Measurements from ENCODE around the gene SLC43A1.

Gene SLC43A1

GRCh38 chr11:57477507-57478189, 37.9 kb downstream of the SLC43A1 start:
- no peak for DNase-seq

- no peak for DNase-seq
Observed at GRCh38 chr11:57476757-57477506, 38.6 kb downstream of the SLC43A1 start.

GRCh38 chr11:57476047-57476756, 39.3 kb downstream of the SLC43A1 start:
- DNase-seq: no peak

- no peak for DNase-seq
Observed at GRCh38 chr11:57475671-57476046, 39.8 kb downstream of the SLC43A1 start.

- no peak for DNase-seq
Observed at GRCh38 chr11:57475191-57475590, 40.3 kb downstream of the SLC43A1 start.

- no peak for DNase-seq
Observed at GRCh38 chr11:57474803-57475115, 40.7 kb downstream of the SLC43A1 start.

- no peak for DNase-seq
Observed at GRCh38 chr11:57474017-57474802, 41.3 kb downstream of the SLC43A1 start.

- DNase-seq: no peak
Observed at GRCh38 chr11:57473285-57473841, 42.1 kb downstream of the SLC43A1 start.

GRCh38 chr11:57471496-57471895, 44.0 kb downstream of the SLC43A1 start:
- no peak for DNase-seq

GRCh38 chr11:57469268-57469667, 46.2 kb downstream of the SLC43A1 start:
- DNase-seq: no peak

GRCh38 chr11:57468276-57468675, 47.2 kb downstream of the SLC43A1 start:
- no peak for DNase-seq

GRCh38 chr11:57467508-57468157, 47.9 kb downstream of the SLC43A1 start:
- DNase-seq: no peak

GRCh38 chr11:57466680-57467079, 48.8 kb downstream of the SLC43A1 start:
- DNase-seq: no peak

GRCh38 chr11:57464539-57465181, 50.8 kb downstream of the SLC43A1 start:
- no peak for DNase-seq

- no peak for DNase-seq
Observed at GRCh38 chr11:57463671-57464538, 51.6 kb downstream of the SLC43A1 start.

GRCh38 chr11:57462597-57462996, 52.9 kb downstream of the SLC43A1 start:
- no peak for DNase-seq

- no peak for DNase-seq
Observed at GRCh38 chr11:57461841-57462489, 53.5 kb downstream of the SLC43A1 start.

- no peak for DNase-seq
Observed at GRCh38 chr11:57460758-57461749, 54.4 kb downstream of the SLC43A1 start.

Data from cerebellar nuclear complex (tissue), 1 donor.